ENCODE measurements around the gene COL6A5. TPM values are rescaled to one million over a fixed set of nuclear protein-coding genes. Genes with fewer than 3 reads are reported as not detected.

The COL6A5 gene
- total RNA-seq, 1 experiment from 2014 or later: not detected

DNA sequence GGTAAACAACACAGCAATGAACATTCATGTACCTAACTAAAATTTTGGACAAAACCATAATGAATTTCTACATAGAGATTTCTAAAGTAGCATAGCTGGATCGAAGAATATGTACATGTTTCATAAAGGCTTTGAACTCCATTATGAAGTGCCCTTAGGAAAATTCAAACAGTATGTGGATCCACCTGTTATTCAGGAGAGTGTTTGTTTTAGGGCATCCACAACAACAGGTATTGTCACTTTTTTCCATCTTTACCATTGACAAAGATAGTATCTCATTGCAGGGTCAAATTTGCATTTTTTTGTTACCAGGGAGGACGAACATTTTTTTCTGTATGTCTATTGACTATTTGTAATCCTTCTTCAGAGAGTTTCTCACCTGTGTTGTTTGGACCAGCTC lies 75.0 kb downstream of the COL6A5 start:
- intact Hi-C loops (cut with micrococcal nuclease): no loop called here
- ChIA-PET CTCF (no interaction called here), POLR2A (no interaction called here)
- TF ChIP-seq, protein P1, sequence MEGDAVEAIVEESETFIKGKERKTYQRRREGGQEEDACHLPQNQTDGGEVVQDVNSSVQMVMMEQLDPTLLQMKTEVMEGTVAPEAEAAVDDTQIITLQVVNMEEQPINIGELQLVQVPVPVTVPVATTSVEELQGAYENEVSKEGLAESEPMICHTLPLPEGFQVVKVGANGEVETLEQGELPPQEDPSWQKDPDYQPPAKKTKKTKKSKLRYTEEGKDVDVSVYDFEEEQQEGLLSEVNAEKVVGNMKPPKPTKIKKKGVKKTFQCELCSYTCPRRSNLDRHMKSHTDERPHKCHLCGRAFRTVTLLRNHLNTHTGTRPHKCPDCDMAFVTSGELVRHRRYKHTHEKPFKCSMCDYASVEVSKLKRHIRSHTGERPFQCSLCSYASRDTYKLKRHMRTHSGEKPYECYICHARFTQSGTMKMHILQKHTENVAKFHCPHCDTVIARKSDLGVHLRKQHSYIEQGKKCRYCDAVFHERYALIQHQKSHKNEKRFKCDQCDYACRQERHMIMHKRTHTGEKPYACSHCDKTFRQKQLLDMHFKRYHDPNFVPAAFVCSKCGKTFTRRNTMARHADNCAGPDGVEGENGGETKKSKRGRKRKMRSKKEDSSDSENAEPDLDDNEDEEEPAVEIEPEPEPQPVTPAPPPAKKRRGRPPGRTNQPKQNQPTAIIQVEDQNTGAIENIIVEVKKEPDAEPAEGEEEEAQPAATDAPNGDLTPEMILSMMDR (IDR thresholded peaks at IDR 0.05; ENCODE audit: unreplicated experiment): no peak
- Mint-ChIP-seq H3K36me3 (ENCODE audit: insufficient read depth, unreplicated experiment) (no peaks in the 10 kb centered on the region), H3K27me3 (ENCODE audit: insufficient read depth, unreplicated experiment) (peaks cover 12% of the 10 kb centered on the region), H3K9me3 (ENCODE audit: unreplicated experiment) (peaks cover 8% of the 10 kb centered on the region), H3K4me3 (ENCODE audit: unreplicated experiment) (no peak overlapping the region), H3K4me1 (ENCODE audit: insufficient read depth, unreplicated experiment) (no peaks in the 10 kb centered on the region), H3K27ac (ENCODE audit: low read depth, unreplicated experiment) (no peak overlapping the region)
- no TSS peak for BruUV-seq (replicated peaks)
- DNase-seq (ENCODE audit: unreplicated experiment): no peak

DNA sequence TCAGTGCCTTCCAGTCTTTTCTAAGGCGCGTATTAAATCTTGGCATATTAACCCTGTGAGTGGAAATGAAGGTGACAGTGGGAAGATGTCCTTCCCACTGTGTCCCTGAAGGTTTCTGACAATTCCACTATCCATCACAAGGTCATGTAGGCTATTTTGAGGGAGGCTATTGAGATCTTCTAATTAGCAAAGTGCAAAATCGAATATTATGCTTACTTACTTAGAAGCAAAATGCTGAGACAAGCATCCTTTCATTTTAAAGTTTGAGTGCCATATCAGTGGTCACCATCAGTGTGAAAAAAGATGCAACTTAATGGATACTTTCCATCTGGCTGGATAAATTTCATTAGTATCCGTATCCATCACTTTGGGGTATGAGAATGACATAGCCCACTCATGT lies 77.6 kb downstream of the COL6A5 start:
- Mint-ChIP-seq H3K36me3 (ENCODE audit: insufficient read depth, unreplicated experiment) (no peaks in the 10 kb centered on the region), H3K4me3 (ENCODE audit: unreplicated experiment) (no peak overlapping the region), H3K27ac (ENCODE audit: low read depth, unreplicated experiment) (no peak overlapping the region), H3K9me3 (ENCODE audit: unreplicated experiment) (peaks cover 8% of the 10 kb centered on the region), H3K27me3 (ENCODE audit: insufficient read depth, unreplicated experiment) (peaks cover 12% of the 10 kb centered on the region), H3K4me1 (ENCODE audit: insufficient read depth, unreplicated experiment) (no peaks in the 10 kb centered on the region)
- no TSS peak for BruUV-seq (replicated peaks)
- CTCF ChIA-PET: interaction anchor here (0.9 kb wide), 1 partner anchor 21 kb away, joined by 3 read pairs; no protein-coding TSS in a partner anchor
- DNase-seq (ENCODE audit: unreplicated experiment): no peak
- intact Hi-C loops (cut with micrococcal nuclease): no loop called here
- TF ChIP-seq, protein P1 (IDR thresholded peaks at IDR 0.05; ENCODE audit: unreplicated experiment): no peak
- POLR2A ChIA-PET: no interaction called here

DNA sequence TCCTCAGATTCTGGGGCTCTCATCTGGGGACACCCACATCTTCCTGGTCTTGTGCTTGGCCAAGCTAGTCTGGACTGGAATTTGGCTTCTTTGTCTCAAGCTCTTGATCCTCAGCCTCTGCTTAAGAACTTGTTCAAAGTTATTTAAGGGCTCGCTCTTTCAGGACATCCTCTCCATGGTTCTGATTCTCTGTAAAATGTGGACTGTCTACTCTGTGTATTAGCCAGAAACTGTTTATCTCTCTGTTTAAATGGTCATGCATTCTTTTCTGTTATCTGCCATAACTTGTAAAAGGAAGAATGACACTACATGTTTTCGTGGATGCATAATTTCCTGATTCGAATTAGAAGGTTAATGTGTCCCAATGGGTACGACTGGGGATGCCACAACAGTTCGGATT lies 79.4 kb downstream of the COL6A5 start:
- H3K36me3 Mint-ChIP-seq (ENCODE audit: insufficient read depth, unreplicated experiment): no peaks in the 10 kb centered on the region
- no peak overlapping the region for H3K4me3 Mint-ChIP-seq (ENCODE audit: unreplicated experiment)
- no peak for DNase-seq (ENCODE audit: unreplicated experiment)
- no TSS peak for BruUV-seq (replicated peaks)
- H3K27me3 Mint-ChIP-seq (ENCODE audit: insufficient read depth, unreplicated experiment): peaks cover 7% of the 10 kb centered on the region
- POLR2A ChIA-PET: no interaction called here
- peaks cover 5% of the 10 kb centered on the region for H3K9me3 Mint-ChIP-seq (ENCODE audit: unreplicated experiment)
- no peaks in the 10 kb centered on the region for H3K4me1 Mint-ChIP-seq (ENCODE audit: insufficient read depth, unreplicated experiment)
- intact Hi-C loops (cut with micrococcal nuclease): no loop called here
- CTCF ChIA-PET: no interaction called here
- TF ChIP-seq, protein P1 (IDR thresholded peaks at IDR 0.05; ENCODE audit: unreplicated experiment): no peak
- H3K27ac Mint-ChIP-seq (ENCODE audit: low read depth, unreplicated experiment): no peak overlapping the region

- no TSS peak for BruUV-seq (replicated peaks)
- no peak for DNase-seq (ENCODE audit: unreplicated experiment)
- no peaks in the 10 kb centered on the region for H3K4me1 Mint-ChIP-seq (ENCODE audit: insufficient read depth, unreplicated experiment)
- intact Hi-C loops (cut with micrococcal nuclease): no loop called here
- no peaks in the 10 kb centered on the region for H3K36me3 Mint-ChIP-seq (ENCODE audit: insufficient read depth, unreplicated experiment)
- ChIA-PET CTCF (no interaction called here), POLR2A (no interaction called here)
- H3K4me3 Mint-ChIP-seq (ENCODE audit: unreplicated experiment): no peak overlapping the region
- H3K27ac Mint-ChIP-seq (ENCODE audit: low read depth, unreplicated experiment): no peak overlapping the region
- peaks cover under 1% of the 10 kb centered on the region for H3K27me3 Mint-ChIP-seq (ENCODE audit: insufficient read depth, unreplicated experiment)
- no peaks in the 10 kb centered on the region for H3K9me3 Mint-ChIP-seq (ENCODE audit: unreplicated experiment)
- TF ChIP-seq, protein P1 (IDR thresholded peaks at IDR 0.05; ENCODE audit: unreplicated experiment): no peak
Observed at GRCh38 chr3:130425484-130425883, 80.0 kb downstream of the COL6A5 start.
